WTC11 (cell line): Measurements from ENCODE around the gene TMEM176A.

Source experiments
- CREM ChIP-seq: sonication (generic); formaldehyde crosslinking; IDR thresholded peaks from 2 replicates; pipeline ENCODE4 v1.8.1; 2022; ENCODE audit warnings: mild to moderate bottlenecking, missing genetic modification reagents, moderate library complexity
- CTCF ChIP-seq: fragments of 200-600 bp; IDR thresholded peaks from 2 replicates; pipeline ENCODE4 v1.8.0; 2022; ENCODE audit warnings: antibody characterized with exemption
- HMGA2 ChIP-seq: fragments of 250-450 bp; sonication (Bioruptor Pico); IDR thresholded peaks from 2 replicates; pipeline ENCODE4 v1.4.0; 2021; ENCODE audit warnings: mild to moderate bottlenecking, moderate library complexity
- USF1 ChIP-seq: sonication (generic); formaldehyde crosslinking; IDR thresholded peaks from 2 replicates; pipeline ENCODE4 v1.8.0; 2022; ENCODE audit warnings: mild to moderate bottlenecking, missing genetic modification reagents

DNA sequence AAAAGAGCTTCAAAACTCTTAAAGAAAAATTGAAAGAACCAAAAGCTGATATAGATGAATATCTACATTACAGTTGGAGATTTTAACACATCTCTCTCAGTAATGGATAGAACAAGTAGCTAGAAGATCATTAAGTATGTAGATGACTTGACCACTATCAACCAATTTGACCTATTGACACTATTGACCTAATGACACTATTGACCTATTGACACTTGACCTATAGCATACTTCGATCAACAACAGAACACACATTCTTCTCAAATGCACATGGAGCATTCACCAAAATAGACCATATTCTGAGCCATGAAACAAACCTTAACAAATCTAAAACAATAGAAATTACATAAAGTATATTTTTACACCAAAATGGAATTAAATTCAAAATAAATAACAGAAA, 41.1 kb upstream of the TMEM176A start:
- TF ChIP-seq CREM (CRISPR knock-in tag) (no peak), CTCF (no peak), HMGA2 (CRISPR knock-in tag) (no peak), USF1 (CRISPR knock-in tag) (no peak)
